ENCODE results near the gene ADSL. TPM values are rescaled to one million over a fixed set of nuclear protein-coding genes. Genes with fewer than 3 reads are reported as not detected.

Gene ADSL
- total and polyA plus RNA-seq, 5 donors from 2014 or later = 66.5 to 134 (median 128) TPM

GRCh38 chr22:40329466-40329865 is 16.8 kb upstream of the ADSL start:
- Histone ChIP-seq H3K4me3 (ENCODE audit: low read depth, low read length) (no peak overlapping the region), H3K27ac (ENCODE audit: insufficient read depth, low read length, poor library complexity, severe bottlenecking) (no peak overlapping the region), H3K36me3 (ENCODE audit: control insufficient read depth, insufficient read depth, low read length) (peaks cover 14% of the 10 kb centered on the region), H3K9me3 (ENCODE audit: control insufficient read depth in 2 of 2, low read length in 2 of 2) (no peaks in the 10 kb centered on the region), H3K27me3 (ENCODE audit: control insufficient read depth, insufficient read depth, low read length) (no peaks in the 10 kb centered on the region), H3K4me1 (ENCODE audit: control insufficient read depth, insufficient read depth, low read length, poor library complexity, severe bottlenecking) (peaks cover 73% of the 10 kb centered on the region)
- ATAC-seq (ENCODE audit: low read depth in 2 of 2) = no peak
- Mint-ChIP-seq H3K27me3 (no peaks in the 10 kb centered on the region), H3K27ac (no peak overlapping the region), H3K36me3 (peaks cover 27% of the 10 kb centered on the region), H3K9me3 (peaks cover 0 to 4% (median 0%) of the 10 kb centered on the region in 7 donors), H3K4me1 (peaks cover 29 to 98% (median 68%) of the 10 kb centered on the region in 4 donors), H3K4me3 (no peak overlapping the region)
- DNase-seq = no peak

- Mint-ChIP-seq H3K27ac (peak overlapping the region in 2 of 3 donors; percentile 50 to 63), H3K4me1 (peaks cover 32 to 98% (median 68%) of the 10 kb centered on the region in 4 donors), H3K4me3 (peak overlapping the region in 1 of 4 donors; percentile 28), H3K36me3 (peaks cover 23% of the 10 kb centered on the region), H3K27me3 (no peaks in the 10 kb centered on the region), H3K9me3 (peaks cover 0 to 4% (median 0%) of the 10 kb centered on the region in 7 donors)
- H3K27me3 ChIP-seq (ENCODE audit: control insufficient read depth, insufficient read depth, low read length) = no peaks in the 10 kb centered on the region
- H3K36me3 ChIP-seq (ENCODE audit: control insufficient read depth, insufficient read depth, low read length) = peaks cover 14% of the 10 kb centered on the region
- no peak overlapping the region for H3K27ac ChIP-seq (ENCODE audit: insufficient read depth, low read length, poor library complexity, severe bottlenecking)
- H3K9me3 ChIP-seq (ENCODE audit: control insufficient read depth in 2 of 2, low read length in 2 of 2) = no peaks in the 10 kb centered on the region
- no peak overlapping the region for H3K4me3 ChIP-seq (ENCODE audit: low read depth, low read length)
- H3K4me1 ChIP-seq (ENCODE audit: control insufficient read depth, insufficient read depth, low read length, poor library complexity, severe bottlenecking) = peaks cover 73% of the 10 kb centered on the region
- DNase-seq = no peak
- ATAC-seq (ENCODE audit: low read depth in 2 of 2) = no peak
These were observed 16.2 kb upstream of the ADSL start for GRCh38 chr22:40330086-40330485.

- Histone ChIP-seq H3K9me3 (ENCODE audit: control insufficient read depth in 2 of 2, low read length in 2 of 2) (no peaks in the 10 kb centered on the region), H3K27me3 (ENCODE audit: control insufficient read depth, insufficient read depth, low read length) (no peaks in the 10 kb centered on the region), H3K4me1 (ENCODE audit: control insufficient read depth, insufficient read depth, low read length, poor library complexity, severe bottlenecking) (peaks cover 73% of the 10 kb centered on the region), H3K4me3 (ENCODE audit: low read depth, low read length) (no peak overlapping the region), H3K36me3 (ENCODE audit: control insufficient read depth, insufficient read depth, low read length) (peaks cover 14% of the 10 kb centered on the region), H3K27ac (ENCODE audit: insufficient read depth, low read length, poor library complexity, severe bottlenecking) (no peak overlapping the region)
- H3K4me3 Mint-ChIP-seq = no peak overlapping the region
- peaks cover 37 to 97% (median 66%) of the 10 kb centered on the region in 4 donors for H3K4me1 Mint-ChIP-seq
- no peaks in the 10 kb centered on the region for H3K27me3 Mint-ChIP-seq
- H3K36me3 Mint-ChIP-seq = peaks cover 23% of the 10 kb centered on the region
- peak overlapping the region in 2 of 3 donors; percentile 59 to 63 for H3K27ac Mint-ChIP-seq
- H3K9me3 Mint-ChIP-seq = peaks cover 0 to 4% (median 0%) of the 10 kb centered on the region in 7 donors
- DNase-seq (no peak), ATAC-seq (ENCODE audit: low read depth in 2 of 2) (no peak)
These were observed 15.7 kb upstream of the ADSL start for GRCh38 chr22:40330615-40331014.

DNA sequence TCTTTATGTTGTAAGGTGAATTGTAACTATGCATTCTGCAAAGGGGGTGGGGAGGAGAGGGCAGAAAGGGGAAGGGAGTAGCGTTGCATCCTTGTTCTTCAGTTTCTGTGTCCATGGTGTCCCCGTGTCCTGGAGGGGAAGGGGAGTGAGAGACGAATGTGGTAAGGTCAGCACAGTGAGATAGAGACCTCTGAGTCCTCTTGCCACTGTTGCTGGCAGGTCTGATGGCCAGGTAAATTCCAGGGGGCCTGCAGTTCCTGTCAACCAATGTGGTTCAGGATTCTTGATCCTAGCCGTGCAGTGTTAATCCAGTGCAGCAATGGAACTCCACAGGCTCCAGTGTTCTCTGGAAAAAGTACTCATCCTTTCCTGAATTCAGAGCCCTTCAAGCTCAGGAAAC is 14.6 kb upstream of the ADSL start:
- DNase-seq (no peak), ATAC-seq (ENCODE audit: low read depth in 2 of 2) (no peak)
- Mint-ChIP-seq H3K27me3 (no peaks in the 10 kb centered on the region), H3K27ac (peak overlapping the region; percentile 63 to 91 (median 87)), H3K36me3 (peaks cover 22% of the 10 kb centered on the region), H3K4me3 (peak overlapping the region in 3 of 4 donors; percentile 55 to 81 (median 77)), H3K4me1 (peaks cover 41 to 95% (median 69%) of the 10 kb centered on the region in 4 donors), H3K9me3 (peaks cover 0 to 4% (median 0%) of the 10 kb centered on the region in 7 donors)
- Histone ChIP-seq H3K4me3 (ENCODE audit: low read depth, low read length) (peak overlapping the region; percentile 61), H3K27me3 (ENCODE audit: control insufficient read depth, insufficient read depth, low read length) (no peaks in the 10 kb centered on the region), H3K27ac (ENCODE audit: insufficient read depth, low read length, poor library complexity, severe bottlenecking) (peak overlapping the region; percentile 39), H3K9me3 (ENCODE audit: control insufficient read depth in 2 of 2, low read length in 2 of 2) (no peaks in the 10 kb centered on the region), H3K36me3 (ENCODE audit: control insufficient read depth, insufficient read depth, low read length) (peaks cover 12% of the 10 kb centered on the region), H3K4me1 (ENCODE audit: control insufficient read depth, insufficient read depth, low read length, poor library complexity, severe bottlenecking) (peaks cover 76% of the 10 kb centered on the region)

- ATAC-seq (ENCODE audit: low read depth in 2 of 2) = no peak
- Mint-ChIP-seq H3K4me3 (peak overlapping the region; percentile 72 to 87 (median 79)), H3K36me3 (peaks cover 17% of the 10 kb centered on the region), H3K27ac (peak overlapping the region; percentile 63 to 91 (median 87)), H3K27me3 (no peaks in the 10 kb centered on the region), H3K4me1 (peaks cover 38 to 93% (median 65%) of the 10 kb centered on the region in 4 donors), H3K9me3 (peaks cover 0 to 3% (median 0%) of the 10 kb centered on the region in 7 donors)
- Histone ChIP-seq H3K27ac (ENCODE audit: insufficient read depth, low read length, poor library complexity, severe bottlenecking) (peak overlapping the region; percentile 39), H3K36me3 (ENCODE audit: control insufficient read depth, insufficient read depth, low read length) (peaks cover 9% of the 10 kb centered on the region), H3K4me1 (ENCODE audit: control insufficient read depth, insufficient read depth, low read length, poor library complexity, severe bottlenecking) (peaks cover 71% of the 10 kb centered on the region), H3K27me3 (ENCODE audit: control insufficient read depth, insufficient read depth, low read length) (no peaks in the 10 kb centered on the region), H3K4me3 (ENCODE audit: low read depth, low read length) (peak overlapping the region; percentile 61), H3K9me3 (ENCODE audit: control insufficient read depth in 2 of 2, low read length in 2 of 2) (no peaks in the 10 kb centered on the region)
- DNase-seq = peak in 2 of 3 donors; percentile 3 to 19
These were observed 13.9 kb upstream of the ADSL start for GRCh38 chr22:40332319-40332781.

DNA sequence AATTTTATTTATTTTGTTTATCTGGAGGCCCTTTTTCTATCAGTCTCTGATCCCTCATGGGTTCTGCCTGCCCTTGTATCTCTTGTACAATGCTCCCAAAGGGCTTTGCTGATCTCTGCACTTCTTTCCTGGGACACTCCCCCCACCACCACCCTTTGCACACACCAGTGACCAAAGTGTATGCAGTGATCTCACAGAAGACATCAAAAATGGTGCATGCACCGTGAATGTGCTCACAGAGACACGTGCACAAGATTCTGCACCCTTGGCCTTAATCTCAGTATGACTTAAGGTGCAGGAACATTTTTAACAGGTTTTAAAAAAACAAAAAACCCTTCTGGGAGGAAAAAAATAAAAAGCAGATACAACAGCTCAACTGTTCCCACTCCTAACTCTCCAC is 12.2 kb upstream of the ADSL start:
- Mint-ChIP-seq H3K36me3 (peaks cover 21% of the 10 kb centered on the region), H3K27me3 (no peaks in the 10 kb centered on the region), H3K9me3 (peaks cover 0 to 2% (median 0%) of the 10 kb centered on the region in 7 donors), H3K27ac (peak overlapping the region; percentile 63 to 91 (median 79)), H3K4me3 (peak overlapping the region; percentile 39 to 77 (median 70)), H3K4me1 (peaks cover 39 to 88% (median 61%) of the 10 kb centered on the region in 4 donors)
- ATAC-seq (ENCODE audit: low read depth in 2 of 2) (no peak), DNase-seq (no peak)
- Histone ChIP-seq H3K4me3 (ENCODE audit: low read depth, low read length) (peak overlapping the region; percentile 67), H3K27ac (ENCODE audit: insufficient read depth, low read length, poor library complexity, severe bottlenecking) (peak overlapping the region; percentile 71), H3K27me3 (ENCODE audit: control insufficient read depth, insufficient read depth, low read length) (no peaks in the 10 kb centered on the region), H3K4me1 (ENCODE audit: control insufficient read depth, insufficient read depth, low read length, poor library complexity, severe bottlenecking) (peaks cover 60% of the 10 kb centered on the region), H3K36me3 (ENCODE audit: control insufficient read depth, insufficient read depth, low read length) (peaks cover 9% of the 10 kb centered on the region), H3K9me3 (ENCODE audit: control insufficient read depth in 2 of 2, low read length in 2 of 2) (no peaks in the 10 kb centered on the region)

DNA sequence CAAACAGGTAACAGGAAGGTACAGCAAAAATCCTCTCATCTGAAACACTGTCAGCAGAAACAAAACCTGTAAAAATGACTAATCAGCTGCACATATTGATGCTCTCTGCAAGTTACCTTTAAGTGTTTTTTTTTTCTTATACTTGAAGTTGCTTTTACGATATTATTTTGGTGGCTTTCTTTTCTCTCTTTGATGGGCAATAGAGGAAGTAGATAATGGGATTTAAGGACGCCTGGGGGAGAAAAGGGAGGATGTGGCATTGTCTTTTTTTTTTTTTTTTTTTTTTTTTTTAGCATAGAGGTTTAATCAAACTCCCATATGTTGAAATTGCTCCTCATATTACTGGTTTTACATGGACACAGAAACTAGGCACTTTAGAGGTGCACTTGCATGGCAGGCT is 11.4 kb upstream of the ADSL start:
- Histone ChIP-seq H3K27ac (ENCODE audit: insufficient read depth, low read length, poor library complexity, severe bottlenecking) (peak overlapping the region; percentile 71), H3K4me1 (ENCODE audit: control insufficient read depth, insufficient read depth, low read length, poor library complexity, severe bottlenecking) (peaks cover 55% of the 10 kb centered on the region), H3K36me3 (ENCODE audit: control insufficient read depth, insufficient read depth, low read length) (peaks cover 9% of the 10 kb centered on the region), H3K9me3 (ENCODE audit: control insufficient read depth in 2 of 2, low read length in 2 of 2) (no peaks in the 10 kb centered on the region), H3K27me3 (ENCODE audit: control insufficient read depth, insufficient read depth, low read length) (no peaks in the 10 kb centered on the region), H3K4me3 (ENCODE audit: low read depth, low read length) (peak overlapping the region; percentile 67)
- peak overlapping the region; percentile 63 to 79 (median 63) for H3K27ac Mint-ChIP-seq
- peaks cover 20% of the 10 kb centered on the region for H3K36me3 Mint-ChIP-seq
- DNase-seq (peak in 2 of 3 donors; percentile 54 to 58), ATAC-seq (ENCODE audit: low read depth in 2 of 2) (peak; percentile 46 to 50)
- no peaks in the 10 kb centered on the region for H3K27me3 Mint-ChIP-seq
- H3K4me1 Mint-ChIP-seq = peaks cover 44 to 83% (median 64%) of the 10 kb centered on the region in 4 donors
- peak overlapping the region; percentile 67 to 77 (median 72) for H3K4me3 Mint-ChIP-seq
- H3K9me3 Mint-ChIP-seq = peaks cover 0 to 2% (median 0%) of the 10 kb centered on the region in 7 donors

DNA sequence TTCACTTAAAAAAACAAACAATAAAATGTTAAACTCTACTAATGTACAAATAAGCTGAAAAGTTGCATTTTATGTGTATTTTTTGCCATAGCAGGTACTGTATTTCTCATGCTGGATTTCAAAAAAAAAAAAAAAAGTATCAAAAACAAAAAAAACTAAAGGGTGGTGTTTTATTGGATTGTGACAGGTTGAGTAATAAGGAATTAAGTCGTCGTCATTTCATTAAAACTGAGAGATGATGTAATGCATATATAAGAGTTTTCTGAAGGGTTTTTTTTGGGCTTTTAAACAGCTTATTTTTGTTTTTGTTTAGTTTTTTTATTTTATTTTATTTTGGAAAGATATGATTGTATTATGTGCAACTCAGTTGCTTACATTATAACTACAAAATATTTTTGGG is 10.9 kb upstream of the ADSL start:
- Mint-ChIP-seq H3K36me3 (peaks cover 16% of the 10 kb centered on the region), H3K4me1 (peaks cover 44 to 84% (median 64%) of the 10 kb centered on the region in 4 donors), H3K27ac (peak overlapping the region in 2 of 3 donors; percentile 63 to 76), H3K4me3 (peak overlapping the region; percentile 67 to 77 (median 72)), H3K27me3 (no peaks in the 10 kb centered on the region), H3K9me3 (peaks cover 0 to 2% (median 0%) of the 10 kb centered on the region in 7 donors)
- Histone ChIP-seq H3K4me3 (ENCODE audit: low read depth, low read length) (peak overlapping the region; percentile 67), H3K27me3 (ENCODE audit: control insufficient read depth, insufficient read depth, low read length) (no peaks in the 10 kb centered on the region), H3K27ac (ENCODE audit: insufficient read depth, low read length, poor library complexity, severe bottlenecking) (peak overlapping the region; percentile 71), H3K36me3 (ENCODE audit: control insufficient read depth, insufficient read depth, low read length) (peaks cover 6% of the 10 kb centered on the region), H3K4me1 (ENCODE audit: control insufficient read depth, insufficient read depth, low read length, poor library complexity, severe bottlenecking) (peaks cover 55% of the 10 kb centered on the region), H3K9me3 (ENCODE audit: control insufficient read depth in 2 of 2, low read length in 2 of 2) (no peaks in the 10 kb centered on the region)
- DNase-seq (no peak), ATAC-seq (ENCODE audit: low read depth in 2 of 2) (no peak)
